HepG2 (cell line): ENCODE data around the gene TLE2. TPM values are rescaled to one million over a fixed set of nuclear protein-coding genes. Genes with fewer than 3 reads are reported as not detected.
A peak's percentile ranks its signal among the peaks of the same experiment; 100 is the strongest.

Experiments used
- CHD4 ChIP-seq: fragments of 200-600 bp; sonication (generic); IDR thresholded peaks from 2 replicates; pipeline ENCODE4 v1.7.0; 2017; ENCODE audit warnings: mild to moderate bottlenecking, low read length, borderline replicate concordance
- ERF ChIP-seq: IDR thresholded peaks from 2 replicates; pipeline ENCODE4 v1.6.1; 2018; ENCODE audit warnings: missing biosample characterization, missing genetic modification reagents
- GPN1 ChIP-seq: sonication (generic); formaldehyde crosslinking; IDR thresholded peaks from 2 replicates; pipeline ENCODE4 v1.5.1; 2020; ENCODE audit warnings: missing genetic modification reagents, borderline replicate concordance
- HOXA3 ChIP-seq: sonication (generic); formaldehyde crosslinking; IDR thresholded peaks from 2 replicates; pipeline ENCODE4 v1.5.0; 2020; ENCODE audit warnings: missing genetic modification reagents
- PAXIP1 ChIP-seq: sonication (generic); formaldehyde crosslinking; conservative IDR thresholded peaks from 2 replicates; pipeline ENCODE4 v1.4.0; 2020; ENCODE audit warnings: mild to moderate bottlenecking, missing genetic modification reagents, moderate library complexity
- RCOR2 ChIP-seq: IDR thresholded peaks from 2 replicates; pipeline ENCODE4 v1.6.1; 2016; ENCODE audit warnings: missing biosample characterization, missing genetic modification reagents
- TMF1 ChIP-seq: sonication (generic); formaldehyde crosslinking; IDR thresholded peaks from 2 replicates; pipeline ENCODE4 v1.8.1; 2022; ENCODE audit warnings: low read depth, missing genetic modification reagents
- ZBTB38 ChIP-seq: sonication (generic); formaldehyde crosslinking; IDR thresholded peaks from 2 replicates; pipeline ENCODE4 v1.5.1; 2020; ENCODE audit warnings: mild to moderate bottlenecking, missing genetic modification reagents
- ZGPAT ChIP-seq: IDR thresholded peaks from 2 replicates; pipeline ENCODE4 v1.6.1; 2016; ENCODE audit warnings: mild to moderate bottlenecking
- ZMYM3 ChIP-seq: sonication (generic); formaldehyde crosslinking; IDR thresholded peaks from 2 replicates; pipeline ENCODE4 v1.5.1; 2020; ENCODE audit warnings: mild to moderate bottlenecking, missing genetic modification reagents
- ZNF318 ChIP-seq: sonication (generic); formaldehyde crosslinking; IDR thresholded peaks from 2 replicates; pipeline ENCODE4 v1.4.0; 2020; ENCODE audit warnings: mild to moderate bottlenecking, missing genetic modification reagents
- ZNF33B ChIP-seq: sonication (generic); formaldehyde crosslinking; IDR thresholded peaks from 2 replicates; pipeline ENCODE4 v1.5.1; 2020; ENCODE audit warnings: mild to moderate bottlenecking, missing genetic modification reagents
- ZNF674 ChIP-seq: sonication (generic); formaldehyde crosslinking; IDR thresholded peaks from 2 replicates; pipeline ENCODE4 v1.5.0; 2020; ENCODE audit warnings: low read depth, mild to moderate bottlenecking, missing genetic modification reagents
- ZNF768 ChIP-seq: sonication (generic); formaldehyde crosslinking; IDR thresholded peaks from 2 replicates; pipeline ENCODE4 v1.4.0; 2020; ENCODE audit warnings: missing genetic modification reagents
- polyA plus RNA-seq, 8 experiments: library from polyadenylated mRNA; depleted of rRNA in 3 of 8; stranded (reverse) in 7 of 8; unstranded in 1 of 8; fragments of >200 nt; fragmentation: Illumina TruSeq in 4 of 8; extraction: Trizol in 4 of 8; gene quantifications; 2 replicates each; pipeline versions ENCODE4 v1.2.1 to v1.2.3, GENCODE V29; 2011 to 2016; ENCODE audit warnings: low read depth in 4 of 8, missing spikeins in 1 of 8, mixed read lengths in 1 of 8; ENCODE audit not compliant: insufficient read depth in 1 of 8
- total RNA-seq, 5 experiments: library from RNA; depleted of rRNA; stranded (reverse); fragments of >200 nt; fragmentation: Illumina TruSeq; extraction: Trizol; gene quantifications; 2 replicates each; pipeline ENCODE4 v1.2.3, GENCODE V29; 2016; ENCODE audit warnings: low read depth in 1 of 5
- TF ChIP-seq, protein P1 (sequence below): sonication (generic); formaldehyde crosslinking; IDR thresholded peaks from 2 replicates; pipeline ENCODE4 v1.8.1; 2023; ENCODE audit warnings: mild to moderate bottlenecking, missing genetic modification reagents

Gene TLE2
- total and polyA plus RNA-seq, 2 of the 13 experiments (the other 11 are each of a cell fraction or from before 2014, with no cell fraction given), result 0.07 to 0.81 TPM

- TF ChIP-seq ZNF318 (CRISPR knock-in tag), result no peak
- TF ChIP-seq HOXA3 (CRISPR knock-in tag), result peak; percentile 62
- peak; percentile 46; the same call in 1 of the 2 replicates for TF ChIP-seq RCOR2 (CRISPR knock-in tag)
- 0 out of 2 replicates have a peak, but pooled peaks have one; percentile 41 for TF ChIP-seq ZMYM3 (CRISPR knock-in tag)
- TF ChIP-seq ZBTB38 (CRISPR knock-in tag), result peak; percentile 58
- TF ChIP-seq ZNF674, result no peak
- TF ChIP-seq ZGPAT (CRISPR knock-in tag), result peak; percentile 76; the same call in 1 of the 2 replicates
- TF ChIP-seq GPN1, result no peak
- TF ChIP-seq TMF1 (CRISPR knock-in tag), result no peak
- TF ChIP-seq CHD4, result no peak; the same call in 1 of the 2 replicates
- TF ChIP-seq ZNF33B (CRISPR knock-in tag), result no peak
- peak; percentile 72 for TF ChIP-seq PAXIP1
- TF ChIP-seq, protein P1, sequence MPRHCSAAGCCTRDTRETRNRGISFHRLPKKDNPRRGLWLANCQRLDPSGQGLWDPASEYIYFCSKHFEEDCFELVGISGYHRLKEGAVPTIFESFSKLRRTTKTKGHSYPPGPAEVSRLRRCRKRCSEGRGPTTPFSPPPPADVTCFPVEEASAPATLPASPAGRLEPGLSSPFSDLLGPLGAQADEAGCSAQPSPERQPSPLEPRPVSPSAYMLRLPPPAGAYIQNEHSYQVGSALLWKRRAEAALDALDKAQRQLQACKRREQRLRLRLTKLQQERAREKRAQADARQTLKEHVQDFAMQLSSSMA (CRISPR knock-in tag), result no peak
- TF ChIP-seq ZNF768, result no peak; the same call in 1 of the 2 replicates
- no peak; the same call in 1 of the 2 replicates for TF ChIP-seq ERF
Observed at GRCh38 chr19:3036119-3036976, 7.3 kb upstream of the TLE2 start (continued).
